ENCODE results near the gene SLCO3A1.

Gene SLCO3A1

DNA sequence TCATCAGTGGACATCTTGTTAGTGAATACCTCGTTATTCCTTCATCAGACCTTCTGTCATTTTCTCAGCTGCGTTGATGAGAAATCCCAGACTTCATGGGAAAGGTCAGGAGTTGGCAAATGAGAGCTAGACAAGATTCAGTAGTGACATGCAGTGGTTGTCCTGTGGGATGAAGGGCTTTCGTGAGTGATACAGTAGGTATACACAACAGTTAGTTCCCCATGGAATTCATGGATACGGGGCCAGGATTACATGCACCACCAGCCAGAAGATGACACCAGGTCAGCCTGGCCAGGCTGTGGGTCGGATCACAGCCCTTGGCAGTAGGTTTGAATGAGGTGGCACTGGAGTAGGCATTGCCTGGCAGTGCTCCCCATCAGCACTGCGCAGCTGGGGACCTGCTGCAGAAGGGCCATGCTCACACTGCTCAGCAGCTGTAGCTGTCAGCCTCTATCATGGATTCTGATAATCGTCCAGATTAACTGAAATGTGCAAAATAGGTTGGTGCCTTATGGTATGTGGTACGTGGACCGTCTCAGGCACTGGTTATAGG is 150.1 kb downstream of the SLCO3A1 start:
- no peak for DNase-seq (ENCODE audit: low read depth)

DNA sequence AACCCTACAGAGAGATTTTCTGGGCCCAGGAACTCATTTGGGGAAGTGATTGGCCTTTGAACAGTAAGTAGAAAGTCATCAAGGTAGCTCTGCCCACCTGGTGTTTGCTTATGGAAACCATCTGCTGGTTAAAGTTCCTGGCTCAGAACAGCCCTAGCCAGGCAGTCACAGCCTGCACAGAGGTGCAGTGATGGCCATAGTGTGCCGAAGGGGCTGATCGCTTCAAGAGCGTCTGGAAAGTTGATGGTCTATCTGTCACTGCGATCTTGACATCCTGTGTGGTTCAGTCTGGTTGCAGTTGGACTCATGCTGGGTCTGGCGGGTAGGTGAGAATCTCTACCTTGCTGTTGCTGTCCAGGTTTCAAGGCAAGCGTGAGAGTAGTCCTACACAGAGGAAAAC is 151.6 kb downstream of the SLCO3A1 start:
- no peak for DNase-seq (ENCODE audit: low read depth)

DNA sequence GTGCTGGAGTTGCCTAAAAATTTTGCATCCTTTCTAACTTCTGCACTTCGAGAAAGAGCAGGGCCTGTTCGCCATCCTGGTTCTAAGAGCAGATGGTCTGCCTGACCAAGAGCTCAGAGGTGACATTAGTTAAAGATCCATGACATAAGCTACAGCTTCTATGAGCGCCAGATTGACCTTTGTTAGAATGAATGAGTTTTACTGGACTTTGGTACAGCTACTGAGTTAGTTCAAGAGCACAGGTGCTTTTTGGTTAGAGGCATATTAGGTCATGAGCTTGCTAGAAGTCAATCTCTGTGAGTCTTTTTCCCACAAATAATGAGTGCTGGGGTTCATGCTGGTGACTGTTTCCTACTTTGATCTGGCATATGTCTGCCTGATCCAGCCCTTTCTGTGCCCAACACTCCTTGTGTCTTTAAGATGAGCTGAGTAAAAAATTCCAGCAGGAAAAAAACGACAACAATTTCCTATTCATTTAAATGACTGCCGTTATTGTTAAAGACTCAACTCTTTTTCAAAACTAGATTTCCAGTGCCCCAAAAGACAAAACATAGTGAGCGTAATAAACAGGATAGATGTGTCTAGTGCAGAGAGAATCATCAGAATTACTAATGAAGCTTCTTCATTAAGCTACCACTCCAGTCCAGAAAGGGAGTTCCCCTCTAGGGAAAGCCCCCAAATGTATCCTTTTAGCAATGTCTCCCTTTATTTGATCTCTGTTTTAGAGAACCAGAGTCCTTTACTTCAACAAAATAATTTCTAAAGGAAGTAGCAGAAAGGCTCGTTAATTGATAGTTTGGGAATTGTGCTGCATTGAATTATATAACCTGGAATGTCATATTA is 152.9 kb downstream of the SLCO3A1 start:
- DNase-seq (ENCODE audit: low read depth), result no peak

DNA sequence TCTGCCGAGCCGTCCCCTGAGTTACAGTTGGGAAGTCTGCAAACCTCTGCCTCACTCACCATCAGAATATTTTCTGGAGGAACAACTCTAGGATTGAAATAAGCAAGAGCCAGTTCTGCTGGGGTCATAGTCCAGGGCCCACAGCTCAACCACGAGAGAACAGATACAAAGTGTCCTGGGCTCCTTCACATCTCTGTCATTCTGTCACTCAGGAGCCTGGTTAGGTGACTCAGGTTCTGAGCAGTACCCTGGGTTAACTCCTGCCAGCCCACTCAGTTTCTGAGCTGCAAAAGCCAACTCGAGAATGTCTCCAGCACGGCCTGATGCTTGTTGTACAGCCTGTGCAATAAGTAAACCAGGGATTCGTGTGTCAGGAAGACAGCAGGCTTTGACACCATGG is 155.7 kb downstream of the SLCO3A1 start:
- peak; percentile 15 for DNase-seq (ENCODE audit: low read depth)

DNA sequence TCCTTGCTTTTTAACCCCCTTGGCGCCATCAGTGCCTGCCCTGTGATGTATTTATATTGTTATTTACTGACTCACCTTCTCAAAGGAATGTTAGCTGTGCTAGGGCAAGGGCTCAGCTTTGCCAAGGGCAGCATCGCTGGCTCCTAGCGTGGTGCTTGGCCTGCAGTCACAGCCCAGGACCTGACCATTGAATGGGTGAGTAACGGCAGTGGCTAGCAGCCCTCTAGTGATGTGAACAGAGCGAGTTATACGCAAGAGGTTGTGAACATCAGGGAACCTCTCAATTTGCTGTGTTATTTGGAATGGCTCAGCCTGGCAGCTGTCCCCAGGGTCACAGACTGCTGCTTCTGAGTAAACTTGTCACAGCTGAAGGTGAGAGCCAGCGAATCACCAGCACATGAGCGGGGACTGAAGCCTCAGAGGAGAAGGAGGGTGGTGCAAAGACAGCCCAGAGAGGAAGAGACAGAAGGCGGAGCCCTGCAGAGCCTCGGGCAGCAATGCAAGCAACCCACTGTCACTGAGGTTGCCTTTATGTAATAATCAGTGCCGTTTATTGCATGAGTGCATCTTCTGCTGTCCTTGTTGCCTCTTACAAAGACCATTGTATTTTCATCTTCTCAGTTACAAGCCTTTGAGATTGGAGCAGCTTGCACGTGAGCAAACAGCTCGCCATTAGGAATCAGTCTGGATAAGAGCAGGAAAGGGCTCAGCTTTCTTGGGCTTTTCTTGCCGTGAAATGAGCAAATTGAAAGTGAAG is 158.3 kb downstream of the SLCO3A1 start:
- peak; percentile 33 for DNase-seq (ENCODE audit: low read depth)

DNA sequence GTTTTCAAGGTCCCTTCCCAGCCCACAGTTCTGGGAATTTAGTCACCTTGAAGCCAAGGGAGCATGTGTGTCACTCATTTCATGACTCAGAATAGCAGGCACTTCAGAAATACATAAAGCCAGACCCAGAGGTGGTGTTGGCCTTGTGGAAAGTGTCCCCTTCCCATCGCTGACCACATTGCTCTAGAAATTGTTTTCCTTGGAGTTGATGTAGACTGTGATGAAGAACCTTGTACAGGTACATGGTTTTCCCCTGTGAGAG is 158.8 kb downstream of the SLCO3A1 start:
- DNase-seq (ENCODE audit: low read depth), result peak; percentile 16

DNA sequence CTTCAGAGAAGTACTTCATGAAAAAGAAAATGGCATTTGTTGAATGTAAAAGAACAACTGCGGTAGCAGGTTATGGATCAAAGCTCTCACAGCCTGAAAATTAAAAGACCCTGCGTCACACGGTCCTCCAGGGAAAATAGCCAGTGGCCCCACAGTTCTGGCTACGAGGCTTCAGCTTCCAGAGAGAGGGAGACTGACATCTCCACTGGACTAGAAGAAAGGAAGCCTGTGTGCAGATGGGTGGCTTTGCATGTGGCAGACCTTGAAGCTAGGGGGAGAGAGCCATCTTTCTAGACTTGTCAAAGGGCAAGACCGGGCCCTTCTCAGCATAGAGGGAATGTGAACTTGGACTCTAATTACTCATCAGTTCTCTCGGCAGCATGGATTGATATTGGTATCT is 159.4 kb downstream of the SLCO3A1 start:
- no peak for DNase-seq (ENCODE audit: low read depth)

DNA sequence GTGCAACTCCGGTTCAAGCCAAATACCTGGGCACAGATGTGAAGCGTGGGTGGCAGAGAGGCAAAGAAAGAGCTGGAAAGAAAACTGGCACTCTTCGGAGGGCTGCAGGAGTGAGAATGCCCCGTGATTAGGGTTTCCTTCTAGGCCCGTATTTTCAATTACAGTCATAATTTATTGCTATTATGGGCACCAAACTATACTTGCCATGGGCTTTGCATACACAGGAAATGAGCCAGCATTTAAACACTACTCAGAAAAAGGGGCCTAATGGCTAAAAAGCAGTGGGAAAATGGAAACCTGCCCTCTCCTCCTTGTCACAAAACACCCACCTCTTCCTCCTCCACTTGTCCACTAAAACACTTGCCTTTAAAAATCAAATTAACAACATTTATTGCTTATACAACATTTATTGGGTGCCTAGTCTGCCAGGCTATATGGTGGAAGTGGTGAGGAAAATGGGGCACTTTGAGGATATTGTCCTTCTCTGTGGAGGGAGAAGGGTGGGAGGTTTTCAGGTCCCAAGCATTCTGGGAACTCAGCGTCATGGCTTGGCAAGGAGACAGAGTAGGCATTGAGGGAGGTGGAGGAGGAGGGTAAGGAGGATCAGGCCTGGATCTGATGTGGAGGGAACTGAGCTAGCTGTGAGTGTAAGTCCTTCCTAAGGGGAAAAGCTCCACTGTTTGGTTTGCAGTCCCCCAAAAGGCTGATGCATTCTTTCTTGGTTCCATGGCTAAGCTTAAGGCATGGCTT is 160.9 kb downstream of the SLCO3A1 start:
- no peak for DNase-seq (ENCODE audit: low read depth)

DNA sequence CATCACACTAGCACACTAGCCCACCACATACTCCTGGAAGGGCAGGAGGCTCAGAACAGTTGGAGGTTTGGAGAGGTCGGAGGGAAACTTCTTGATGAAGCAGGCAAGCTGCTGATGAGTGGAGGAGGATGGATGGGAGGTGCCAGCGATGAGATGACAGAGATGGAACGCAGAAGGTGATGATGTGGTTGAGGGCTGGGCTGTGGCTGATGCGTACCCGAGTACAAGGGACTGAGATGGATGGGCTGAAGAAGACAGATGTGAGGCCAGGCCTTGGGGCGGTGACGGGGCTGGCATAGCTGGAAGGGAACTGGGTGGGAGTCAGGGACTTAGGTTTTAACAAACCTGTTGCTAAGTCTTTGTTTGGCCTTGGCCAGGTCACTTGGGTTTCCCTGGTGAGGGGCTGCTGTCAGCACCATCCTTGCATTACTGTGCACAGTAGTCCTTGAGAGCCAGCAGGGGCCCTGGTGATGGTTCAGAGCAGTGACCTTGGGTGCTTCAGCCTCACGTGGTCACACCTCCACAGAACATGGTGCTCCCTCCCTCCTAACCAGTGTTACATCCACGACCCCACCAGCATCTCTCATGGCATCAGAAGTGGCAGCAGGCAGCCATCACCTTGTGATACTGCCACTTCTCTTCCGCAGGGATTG is 164.5 kb downstream of the SLCO3A1 start:
- DNase-seq (ENCODE audit: low read depth), result no peak

DNA sequence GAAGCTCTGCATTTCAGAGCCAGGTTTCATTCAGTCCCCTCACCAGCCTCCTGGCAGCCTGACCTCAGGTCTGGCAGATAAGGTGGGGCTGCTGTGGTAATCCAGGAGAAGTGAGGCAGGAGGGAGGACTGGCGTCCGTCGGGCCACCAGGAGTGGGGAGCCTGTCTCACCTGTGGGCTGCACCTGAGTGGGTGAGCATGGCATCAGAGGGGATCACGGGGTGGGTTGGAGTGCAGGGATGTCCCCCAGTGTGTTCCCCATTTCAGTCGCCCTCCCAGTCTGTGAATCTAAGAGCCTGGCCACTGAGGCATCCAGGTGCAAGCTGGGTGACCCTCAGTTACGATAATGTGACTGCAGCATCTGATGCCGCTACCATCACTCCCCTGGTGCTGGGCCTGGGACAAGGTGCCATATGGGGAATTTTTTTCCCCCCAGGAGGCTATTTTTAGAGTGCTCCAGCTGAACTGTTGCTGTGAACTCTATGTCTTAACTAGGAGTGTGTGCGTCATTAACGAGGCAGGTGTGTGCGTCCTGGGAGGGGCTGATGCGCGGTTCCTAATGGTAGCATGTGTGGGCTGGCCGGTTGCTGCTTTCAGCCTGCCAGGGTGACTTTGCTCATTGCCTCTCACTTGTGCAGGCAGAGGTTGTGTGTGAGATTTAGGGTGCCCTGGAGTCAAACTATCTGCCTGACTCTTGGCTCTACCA is 165.2 kb downstream of the SLCO3A1 start:
- no peak for DNase-seq (ENCODE audit: low read depth)

DNA sequence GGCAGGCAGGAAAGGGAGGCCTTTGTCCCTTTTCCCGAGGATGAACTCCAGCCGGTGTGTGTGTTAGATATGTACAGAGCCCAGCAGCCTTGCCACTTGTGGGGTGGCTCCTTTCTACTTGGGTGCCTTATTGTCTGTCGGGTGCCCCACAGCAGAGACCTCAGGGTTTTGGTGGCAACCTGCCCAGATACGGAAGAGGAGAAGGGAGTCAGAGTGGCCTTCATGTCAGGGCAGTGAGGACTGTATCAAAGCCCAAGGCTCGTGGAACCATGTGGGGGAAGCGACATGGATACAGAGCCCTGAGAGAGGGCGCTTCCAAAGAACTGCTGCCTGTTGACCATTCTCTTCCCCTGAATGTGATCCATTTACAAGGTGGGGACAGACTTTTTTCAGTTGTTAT is 166.2 kb downstream of the SLCO3A1 start:
- no peak for DNase-seq (ENCODE audit: low read depth)

DNA sequence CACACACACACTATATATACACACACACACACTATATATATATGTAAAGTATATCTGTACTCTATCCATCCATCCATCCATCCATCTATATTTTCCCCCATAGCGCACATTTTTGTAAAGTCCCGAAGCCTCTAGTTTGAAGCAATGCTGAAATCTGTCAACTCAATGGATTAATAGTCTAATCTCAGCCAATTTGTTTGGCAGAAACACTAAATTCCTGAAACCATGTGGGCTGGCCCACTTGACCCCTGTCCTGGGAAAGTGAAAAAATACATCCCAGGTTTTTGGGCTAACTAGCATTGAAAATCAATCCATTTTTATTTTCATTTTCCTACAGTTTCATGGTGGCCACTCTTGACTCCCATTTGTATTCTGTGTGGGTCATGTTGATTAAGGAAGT is 166.7 kb downstream of the SLCO3A1 start:
- no peak for DNase-seq (ENCODE audit: low read depth)

DNA sequence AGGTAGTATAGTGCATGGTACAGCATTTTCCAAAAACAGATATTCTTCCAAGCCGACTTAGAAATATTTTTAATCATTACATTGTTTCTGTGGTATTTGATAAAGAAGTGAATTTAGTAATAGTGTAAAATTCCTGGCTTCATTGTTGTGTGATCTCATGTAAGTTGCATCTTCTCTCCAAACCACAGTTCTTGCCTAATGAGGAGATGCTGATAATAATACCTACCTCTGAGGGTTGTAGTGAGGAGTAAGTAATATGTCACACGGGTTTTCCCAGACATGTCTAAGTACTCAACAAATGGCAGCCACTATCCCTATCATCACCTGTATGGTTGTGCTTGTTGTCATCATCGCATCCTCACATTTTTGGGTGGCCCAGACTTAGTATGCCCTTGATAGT is 167.3 kb downstream of the SLCO3A1 start:
- no peak for DNase-seq (ENCODE audit: low read depth)

DNA sequence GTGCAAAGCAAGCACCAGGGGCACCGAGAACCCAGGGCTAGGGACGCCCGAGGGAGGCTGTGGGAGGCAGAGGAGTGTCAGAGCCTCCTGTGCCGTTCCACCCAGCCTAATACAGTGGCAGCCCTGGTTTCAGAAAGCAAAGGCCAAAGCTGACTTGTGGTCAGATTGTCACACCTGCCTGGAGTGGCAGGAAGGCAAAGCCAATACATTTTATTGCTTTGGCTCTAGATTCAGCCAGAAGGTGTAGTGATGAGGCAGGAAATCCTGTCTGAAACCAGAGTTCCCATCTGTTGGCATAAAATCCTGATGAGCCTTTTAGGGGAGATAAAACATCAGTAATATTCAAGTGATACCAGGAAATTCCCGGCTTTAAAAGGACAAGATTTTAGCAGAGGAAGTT is 168.3 kb downstream of the SLCO3A1 start:
- DNase-seq (ENCODE audit: low read depth), result no peak

DNA sequence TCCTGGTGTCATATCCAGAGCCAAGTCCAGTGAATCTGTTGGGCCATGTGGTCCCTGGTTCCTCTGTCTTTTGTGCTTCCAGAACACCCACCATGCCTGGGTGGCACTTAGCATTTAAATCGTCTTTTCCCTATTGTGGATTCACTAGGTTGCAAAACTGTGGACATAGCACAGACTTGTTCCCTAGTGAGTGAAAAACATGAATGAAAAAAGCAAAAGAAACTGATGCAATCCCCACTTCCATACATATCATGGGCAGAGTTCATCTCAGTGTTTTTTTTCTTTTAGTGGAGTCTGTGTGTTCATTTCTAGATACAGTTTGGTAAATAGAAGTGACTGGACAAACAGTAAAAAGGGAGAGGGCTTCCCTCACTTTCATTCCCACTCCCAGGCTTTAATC is 170.5 kb downstream of the SLCO3A1 start:
- DNase-seq (ENCODE audit: low read depth), result no peak

DNA sequence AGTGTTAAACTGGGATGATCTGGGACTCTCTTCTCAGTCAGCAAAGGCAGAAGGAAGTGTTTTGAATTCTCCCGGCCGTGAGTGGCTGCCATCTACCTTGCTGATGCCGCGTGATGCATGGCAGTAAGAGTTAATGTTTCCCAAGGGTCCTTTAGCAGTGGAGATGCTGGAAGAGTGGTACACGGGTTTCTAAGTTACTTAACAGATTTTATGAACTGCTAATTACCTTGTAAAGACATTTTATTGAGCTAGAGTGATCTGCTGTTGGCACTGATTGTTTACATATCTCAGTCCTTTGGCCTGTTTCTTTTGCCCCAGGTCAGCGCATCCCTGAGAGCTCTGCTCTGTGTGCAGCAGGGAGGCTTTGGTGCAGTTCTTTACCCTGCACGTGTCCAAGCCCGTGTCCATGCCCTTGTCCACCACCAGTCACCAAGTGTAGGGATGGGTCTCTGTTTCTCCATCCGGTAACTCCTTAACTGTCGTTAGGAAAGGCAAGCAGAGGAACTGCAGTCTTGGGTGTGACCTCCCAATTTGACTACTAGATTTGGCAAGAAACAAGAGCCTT is 172.3 kb downstream of the SLCO3A1 start:
- no peak for DNase-seq (ENCODE audit: low read depth)

DNA sequence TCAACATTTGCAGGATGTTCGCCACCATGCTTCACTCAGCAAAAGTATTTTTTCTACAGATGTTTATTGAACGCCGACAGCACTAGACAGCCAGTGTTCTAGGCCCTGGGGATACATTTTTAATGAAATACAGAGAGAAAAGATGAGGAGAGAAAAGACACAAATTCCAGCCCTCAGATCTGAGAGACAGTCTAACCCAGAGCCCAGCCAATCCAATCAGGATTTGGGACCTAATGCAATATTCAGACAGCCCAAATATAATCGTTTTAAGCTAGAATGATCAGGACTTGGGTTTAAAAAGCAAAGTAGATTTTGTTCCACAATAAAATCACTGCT is 174.8 kb downstream of the SLCO3A1 start:
- no peak for DNase-seq (ENCODE audit: low read depth)

DNA sequence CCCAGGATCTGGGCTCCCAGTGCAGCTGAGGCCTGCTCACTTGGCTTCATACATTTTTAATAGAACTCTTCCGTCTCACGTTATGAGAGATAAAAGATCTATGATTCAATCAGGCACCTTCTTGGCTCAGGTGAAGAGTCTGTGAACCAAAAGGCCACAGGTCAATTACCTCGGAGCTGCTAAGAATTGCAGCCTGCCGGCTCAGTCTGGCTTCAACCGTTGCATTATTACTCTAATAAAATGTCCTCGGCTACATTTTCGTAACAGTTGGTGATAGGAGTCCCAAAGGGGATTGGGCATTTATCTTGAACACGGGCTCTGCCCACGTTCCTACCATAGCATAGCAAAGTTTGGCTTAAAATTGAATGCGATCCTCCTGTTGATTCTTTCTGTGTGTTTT is 176.3 kb downstream of the SLCO3A1 start:
- DNase-seq (ENCODE audit: low read depth), result no peak

DNA sequence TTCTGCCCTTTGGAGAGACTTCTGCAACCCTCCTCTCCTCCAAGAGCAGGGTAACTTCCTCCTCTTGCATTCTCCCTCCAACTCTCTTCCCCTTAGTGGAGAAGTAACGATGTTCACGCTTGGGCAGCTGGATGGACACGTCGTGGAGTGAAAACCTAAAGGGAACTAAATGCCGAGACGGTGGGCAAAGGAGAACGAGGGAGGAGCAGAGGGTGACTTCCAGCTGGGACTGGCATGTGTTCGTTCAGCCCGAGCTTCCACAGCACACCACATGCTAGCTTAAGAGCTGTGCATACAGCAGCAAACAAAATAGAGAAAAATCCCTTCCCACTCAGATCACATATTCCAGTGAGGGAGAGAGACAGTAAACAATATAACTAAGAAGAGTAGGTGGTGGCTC is 179.8 kb downstream of the SLCO3A1 start:
- no peak for DNase-seq (ENCODE audit: low read depth)

DNA sequence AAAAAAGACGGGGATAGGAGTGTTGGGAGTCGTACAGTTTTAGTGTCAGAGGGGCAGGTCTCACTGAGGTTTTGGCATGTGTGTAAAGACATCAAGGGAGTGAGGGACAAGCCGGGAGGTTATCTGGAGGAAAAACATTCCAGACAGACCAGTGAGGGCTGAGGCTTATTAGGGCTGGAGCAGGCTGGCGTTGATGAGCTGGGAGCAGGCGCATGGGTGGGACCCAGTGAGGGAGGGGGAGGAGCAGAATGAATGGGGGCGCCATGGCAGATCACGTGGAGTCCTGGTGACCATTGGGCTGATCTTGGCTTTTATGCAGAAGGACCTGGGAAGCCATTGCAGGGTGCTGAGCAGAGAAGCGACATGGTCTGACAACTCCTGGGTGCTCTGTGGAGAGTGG is 180.2 kb downstream of the SLCO3A1 start:
- no peak for DNase-seq (ENCODE audit: low read depth)

DNA sequence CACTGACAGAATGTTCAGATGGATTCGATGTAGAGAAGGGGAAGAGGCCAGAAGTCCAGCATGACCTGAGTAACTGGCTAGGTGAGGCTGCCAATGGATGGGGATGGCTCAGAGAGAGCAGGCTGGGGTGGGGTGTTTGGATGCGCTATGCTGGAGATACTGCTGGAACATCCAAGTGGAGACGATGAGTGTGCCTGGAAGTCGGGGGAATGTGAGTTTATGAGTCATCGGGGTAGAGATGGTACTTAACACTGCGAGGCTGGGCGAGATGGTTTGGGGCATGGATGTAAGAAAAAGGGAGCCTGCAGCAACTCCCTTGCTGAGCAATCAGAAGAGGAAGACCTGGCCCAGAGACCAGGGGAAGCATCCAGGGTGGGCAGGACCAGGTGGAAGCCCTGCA is 180.7 kb downstream of the SLCO3A1 start:
- no peak for DNase-seq (ENCODE audit: low read depth)
